Measurements from ENCODE around the gene PGGHG. TPM values are rescaled to one million over a fixed set of nuclear protein-coding genes. Genes with fewer than 3 reads are reported as not detected.

The PGGHG gene
- total RNA-seq, 4 donors from 2014 or later, result 10.9 to 53.6 (median 19.8) TPM

GRCh38 chr11:292211-293121 is 3.5 kb downstream of the PGGHG start:
- ATAC-seq (ENCODE audit: low FRiP score) (no peak), DNase-seq (ENCODE audit: low spot score) (no peak)
- TF ChIP-seq CTCF (IDR thresholded peaks at IDR 0.05), result no peak

- DNase-seq (ENCODE audit: low spot score), result no peak
- no peak for TF ChIP-seq CTCF (IDR thresholded peaks at IDR 0.05)
- ATAC-seq (ENCODE audit: low FRiP score), result no peak
Measured at GRCh38 chr11:293271-293851, 4.4 kb downstream of the PGGHG start.

GRCh38 chr11:293852-294661 is 5.1 kb downstream of the PGGHG start:
- no peak for TF ChIP-seq CTCF (IDR thresholded peaks at IDR 0.05)
- no peak for ATAC-seq (ENCODE audit: low FRiP score)
- DNase-seq (ENCODE audit: low spot score), result no peak

- TF ChIP-seq CTCF (IDR thresholded peaks at IDR 0.05), result no peak
Measured at GRCh38 chr11:294780-295179, 5.9 kb downstream of the PGGHG start.

GRCh38 chr11:295351-296170 is 6.6 kb downstream of the PGGHG start:
- ATAC-seq (ENCODE audit: low FRiP score) (no peak), DNase-seq (ENCODE audit: low spot score) (no peak)
- no peak for TF ChIP-seq CTCF (IDR thresholded peaks at IDR 0.05)

More at GRCh38 chr11:294780-295179, 5.9 kb downstream of the PGGHG start:
- no peak for ATAC-seq (ENCODE audit: low FRiP score)
- no peak for DNase-seq (ENCODE audit: low spot score)
